ENCODE results near the gene TSPAN31.

- TF ChIP-seq, protein P1, sequence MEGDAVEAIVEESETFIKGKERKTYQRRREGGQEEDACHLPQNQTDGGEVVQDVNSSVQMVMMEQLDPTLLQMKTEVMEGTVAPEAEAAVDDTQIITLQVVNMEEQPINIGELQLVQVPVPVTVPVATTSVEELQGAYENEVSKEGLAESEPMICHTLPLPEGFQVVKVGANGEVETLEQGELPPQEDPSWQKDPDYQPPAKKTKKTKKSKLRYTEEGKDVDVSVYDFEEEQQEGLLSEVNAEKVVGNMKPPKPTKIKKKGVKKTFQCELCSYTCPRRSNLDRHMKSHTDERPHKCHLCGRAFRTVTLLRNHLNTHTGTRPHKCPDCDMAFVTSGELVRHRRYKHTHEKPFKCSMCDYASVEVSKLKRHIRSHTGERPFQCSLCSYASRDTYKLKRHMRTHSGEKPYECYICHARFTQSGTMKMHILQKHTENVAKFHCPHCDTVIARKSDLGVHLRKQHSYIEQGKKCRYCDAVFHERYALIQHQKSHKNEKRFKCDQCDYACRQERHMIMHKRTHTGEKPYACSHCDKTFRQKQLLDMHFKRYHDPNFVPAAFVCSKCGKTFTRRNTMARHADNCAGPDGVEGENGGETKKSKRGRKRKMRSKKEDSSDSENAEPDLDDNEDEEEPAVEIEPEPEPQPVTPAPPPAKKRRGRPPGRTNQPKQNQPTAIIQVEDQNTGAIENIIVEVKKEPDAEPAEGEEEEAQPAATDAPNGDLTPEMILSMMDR (IDR thresholded peaks at IDR 0.05): no peak
- TF ChIP-seq EP300 (IDR thresholded peaks at IDR 0.05): no peak
- TF ChIP-seq POLR2A (IDR thresholded peaks at IDR 0.05): no peak
- no peak for TF ChIP-seq POLR2AphosphoS5 (IDR thresholded peaks at IDR 0.05)
Observed at GRCh38 chr12:57770734-57771133, 25.9 kb downstream of the TSPAN31 start.

Measured in stomach (tissue), 4 donors.